ENCODE data around the gene PLEKHM3.

PLEKHM3 gene

GRCh38 chr2:207863345-207863744, 162.0 kb downstream of the PLEKHM3 start:
- H3K27ac Mint-ChIP-seq: no peak overlapping the region
- H3K4me3 Mint-ChIP-seq: no peak overlapping the region
- no peaks in the 10 kb centered on the region for H3K4me1 Mint-ChIP-seq
- ATAC-seq: no peak
- no peak for DNase-seq
- no peaks in the 10 kb centered on the region for H3K9me3 Mint-ChIP-seq
- H3K27me3 Mint-ChIP-seq: no peaks in the 10 kb centered on the region

- H3K4me1 Mint-ChIP-seq: no peaks in the 10 kb centered on the region
- H3K27me3 Mint-ChIP-seq: no peaks in the 10 kb centered on the region
- ATAC-seq: no peak
- DNase-seq: no peak
- H3K4me3 Mint-ChIP-seq: no peak overlapping the region
- no peak overlapping the region for H3K27ac Mint-ChIP-seq
- no peaks in the 10 kb centered on the region for H3K9me3 Mint-ChIP-seq
Observed at GRCh38 chr2:207861789-207862188, 163.5 kb downstream of the PLEKHM3 start.

DNA sequence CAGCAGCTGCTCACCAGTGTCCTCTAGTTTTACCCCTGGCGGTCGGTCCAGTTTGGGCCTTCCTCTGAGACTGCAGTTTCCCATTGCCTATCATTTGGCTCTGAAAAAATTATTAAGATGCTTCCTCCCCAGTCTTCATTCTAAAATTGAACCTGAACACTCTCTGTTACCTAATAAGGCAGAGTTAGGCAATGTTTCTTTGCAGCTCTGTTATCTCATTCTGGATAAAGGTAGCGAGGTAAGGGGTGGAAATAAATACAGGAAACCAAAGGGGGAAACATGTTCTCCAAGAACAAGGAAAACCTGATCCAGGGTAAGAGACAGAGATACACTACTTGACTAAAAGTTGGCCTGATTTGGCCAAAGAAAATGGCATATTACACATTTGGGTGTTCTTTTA, 164.6 kb downstream of the PLEKHM3 start:
- DNase-seq (no peak), ATAC-seq (no peak)
- no peaks in the 10 kb centered on the region for H3K9me3 Mint-ChIP-seq
- H3K4me3 Mint-ChIP-seq: no peak overlapping the region
- no peak overlapping the region for H3K27ac Mint-ChIP-seq
- H3K4me1 Mint-ChIP-seq: no peaks in the 10 kb centered on the region
- no peaks in the 10 kb centered on the region for H3K27me3 Mint-ChIP-seq

GRCh38 chr2:207855591-207855990, 169.7 kb downstream of the PLEKHM3 start:
- Mint-ChIP-seq H3K4me3 (no peak overlapping the region), H3K9me3 (no peaks in the 10 kb centered on the region), H3K4me1 (no peaks in the 10 kb centered on the region), H3K27ac (no peak overlapping the region), H3K27me3 (no peaks in the 10 kb centered on the region)
- ATAC-seq: no peak
- no peak for DNase-seq

DNA sequence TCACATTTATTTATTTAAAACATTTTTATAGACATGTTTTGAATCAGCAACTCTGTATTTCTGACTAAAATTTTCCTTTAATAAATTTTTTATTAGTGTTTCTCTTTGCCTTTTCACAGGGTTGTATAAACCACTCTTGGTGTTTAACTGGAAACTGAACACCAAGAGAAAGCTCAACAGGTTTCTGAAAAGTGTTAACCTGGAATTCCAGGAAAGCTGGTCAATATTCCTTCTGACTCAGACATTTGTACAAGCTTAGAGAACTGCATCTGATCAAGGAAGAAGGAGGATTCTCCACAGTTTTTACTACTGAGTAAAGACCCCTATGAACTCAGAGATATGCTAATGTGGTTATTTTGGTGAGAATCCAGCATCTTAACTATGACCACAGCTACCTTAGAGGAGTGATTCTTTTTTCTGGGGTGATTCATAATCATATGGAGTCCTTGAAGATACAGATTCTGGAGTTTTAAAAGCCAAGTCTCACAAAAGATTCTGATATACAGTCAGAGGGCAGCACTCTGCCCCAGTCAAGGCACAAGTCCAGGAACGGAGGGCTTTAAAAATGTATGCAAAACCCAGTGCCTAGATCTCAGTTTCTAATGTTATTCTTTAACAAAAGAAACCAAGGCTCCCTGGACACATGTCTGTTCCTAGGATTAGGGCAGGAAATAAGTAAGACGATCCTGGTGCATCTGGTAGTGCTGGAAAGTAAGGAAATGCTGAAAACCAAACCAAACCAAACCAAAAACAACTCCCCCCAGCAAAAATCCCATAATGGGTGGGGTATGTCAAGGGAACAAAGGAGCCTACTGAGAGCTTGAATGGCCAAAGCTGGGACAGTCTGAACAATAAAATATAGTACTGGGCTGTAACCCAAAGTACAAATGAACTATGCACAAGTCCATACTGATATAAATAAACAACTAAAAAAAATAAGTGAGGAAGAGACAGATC, 170.6 kb downstream of the PLEKHM3 start:
- Mint-ChIP-seq H3K9me3 (no peaks in the 10 kb centered on the region), H3K4me3 (no peak overlapping the region), H3K27ac (no peak overlapping the region), H3K4me1 (no peaks in the 10 kb centered on the region), H3K27me3 (no peaks in the 10 kb centered on the region)
- ATAC-seq (no peak), DNase-seq (no peak)

DNA sequence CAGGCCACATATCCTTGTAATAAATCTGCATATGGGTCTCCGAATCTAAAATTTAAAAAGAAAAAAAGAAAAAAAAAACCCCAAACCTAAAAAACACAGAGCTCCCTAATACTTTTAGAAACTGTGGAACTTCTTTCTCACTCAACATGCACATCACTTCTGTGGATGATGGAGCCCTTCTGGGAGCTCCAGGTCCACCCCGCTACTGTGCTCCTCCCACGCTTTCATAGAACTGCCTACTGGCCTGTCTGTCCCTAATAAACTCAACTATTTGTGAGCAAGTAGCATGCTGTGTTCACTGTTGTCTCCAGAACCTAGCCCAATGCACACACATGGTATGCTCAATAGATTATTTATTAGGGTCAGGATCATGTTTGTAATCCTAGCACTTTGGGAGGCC, 172.5 kb downstream of the PLEKHM3 start:
- no peaks in the 10 kb centered on the region for H3K27me3 Mint-ChIP-seq

GRCh38 chr2:207849443-207849842, 175.9 kb downstream of the PLEKHM3 start:
- ATAC-seq (no peak), DNase-seq (no peak)
- Mint-ChIP-seq H3K9me3 (no peaks in the 10 kb centered on the region), H3K27me3 (no peaks in the 10 kb centered on the region), H3K4me3 (no peak overlapping the region), H3K4me1 (peaks cover 12% of the 10 kb centered on the region), H3K27ac (no peak overlapping the region)

More for the DNA sequence above, 172.5 kb downstream of the PLEKHM3 start:
- H3K4me1 Mint-ChIP-seq: peaks cover 7% of the 10 kb centered on the region
- ATAC-seq (no peak), DNase-seq (no peak)
- peak overlapping the region in 1 of 2 donors; percentile 76 for H3K27ac Mint-ChIP-seq
- H3K4me3 Mint-ChIP-seq: no peak overlapping the region
- no peaks in the 10 kb centered on the region for H3K9me3 Mint-ChIP-seq

GRCh38 chr2:207848545-207848928, 176.8 kb downstream of the PLEKHM3 start:
- no peak overlapping the region for H3K4me3 Mint-ChIP-seq
- no peaks in the 10 kb centered on the region for H3K27me3 Mint-ChIP-seq
- no peak for DNase-seq

DNA sequence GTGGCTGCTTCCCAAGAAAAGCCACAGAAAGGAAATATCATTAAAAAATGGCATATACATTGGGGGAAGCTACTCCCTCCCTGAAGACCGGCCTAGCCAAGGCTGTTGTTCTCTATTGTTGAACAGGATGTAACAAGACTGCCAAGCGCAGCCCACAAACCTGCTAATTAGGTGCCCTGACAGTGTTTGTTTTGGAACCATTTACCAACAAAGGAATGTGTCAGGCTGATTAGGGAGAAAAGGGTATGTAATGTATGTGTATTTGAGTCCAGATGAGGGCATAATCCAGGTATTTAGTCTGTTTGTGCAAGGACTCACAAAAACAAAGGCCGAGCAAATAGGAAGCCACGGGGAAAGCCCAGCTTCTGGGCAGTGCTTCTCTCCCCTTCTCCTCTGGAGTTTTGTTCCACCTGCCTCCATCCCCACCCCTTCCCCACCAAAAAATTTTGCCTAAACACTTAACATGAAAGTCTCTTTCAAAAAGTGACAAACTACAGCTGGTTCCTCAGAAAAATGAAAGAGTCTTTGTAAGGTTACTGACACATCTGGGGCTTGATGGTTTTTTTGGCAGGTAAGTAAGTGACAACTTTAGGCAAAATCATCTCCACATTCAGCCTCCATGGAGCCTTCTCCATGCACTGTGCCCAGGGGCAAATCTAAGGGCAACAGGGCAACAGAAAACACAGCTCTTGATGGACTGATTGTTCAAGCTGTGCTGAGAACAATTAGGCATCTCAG, 177.4 kb downstream of the PLEKHM3 start:
- H3K27me3 Mint-ChIP-seq: no peaks in the 10 kb centered on the region
- no peak overlapping the region for H3K4me3 Mint-ChIP-seq
- ATAC-seq: no peak
- no peaks in the 10 kb centered on the region for H3K9me3 Mint-ChIP-seq
- H3K4me1 Mint-ChIP-seq: peaks cover 12% of the 10 kb centered on the region
- H3K27ac Mint-ChIP-seq: peak overlapping the region in 1 of 2 donors; percentile 57
- DNase-seq: no peak

More at GRCh38 chr2:207848545-207848928, 176.8 kb downstream of the PLEKHM3 start:
- Mint-ChIP-seq H3K27ac (no peak overlapping the region), H3K4me1 (peaks cover 12% of the 10 kb centered on the region), H3K9me3 (no peaks in the 10 kb centered on the region)
- no peak for ATAC-seq

DNA sequence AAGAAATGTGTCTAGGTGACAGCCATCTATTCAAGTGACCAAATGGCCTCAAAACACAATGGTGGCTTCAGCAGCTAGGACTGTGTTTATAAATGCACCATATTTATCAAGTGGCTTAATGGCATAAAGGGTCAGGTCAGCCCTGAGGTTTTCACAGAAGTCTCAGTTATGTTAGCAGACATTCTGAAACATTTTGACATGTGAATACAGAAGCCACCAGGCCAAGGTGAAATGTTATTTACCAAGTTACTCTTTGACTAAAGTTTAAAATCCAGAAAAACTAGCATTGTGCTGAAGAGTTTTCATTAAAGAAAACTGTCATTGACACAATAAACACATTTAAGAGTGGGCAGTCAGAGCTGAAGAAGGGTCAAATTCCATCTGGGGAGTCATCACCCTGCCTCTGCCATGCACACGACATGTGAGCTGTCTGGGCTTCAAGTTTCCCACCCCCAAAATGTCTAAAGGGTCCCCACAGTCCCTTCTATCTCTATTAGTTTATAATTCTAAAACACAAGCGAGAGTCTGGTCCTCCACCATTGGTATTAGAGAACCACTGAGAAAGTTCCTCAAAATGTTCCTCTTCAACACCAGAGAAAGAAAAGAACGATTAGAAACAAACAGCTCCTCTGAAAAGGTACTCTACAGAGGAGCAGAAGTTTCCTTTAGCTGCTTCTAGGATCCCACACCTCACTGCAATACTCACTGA, 178.1 kb downstream of the PLEKHM3 start:
- DNase-seq: no peak
- Mint-ChIP-seq H3K9me3 (no peaks in the 10 kb centered on the region), H3K27me3 (no peaks in the 10 kb centered on the region), H3K27ac (peak overlapping the region in 1 of 2 donors; percentile 57), H3K4me3 (no peak overlapping the region), H3K4me1 (peaks cover 12% of the 10 kb centered on the region)
- no peak for ATAC-seq

DNA sequence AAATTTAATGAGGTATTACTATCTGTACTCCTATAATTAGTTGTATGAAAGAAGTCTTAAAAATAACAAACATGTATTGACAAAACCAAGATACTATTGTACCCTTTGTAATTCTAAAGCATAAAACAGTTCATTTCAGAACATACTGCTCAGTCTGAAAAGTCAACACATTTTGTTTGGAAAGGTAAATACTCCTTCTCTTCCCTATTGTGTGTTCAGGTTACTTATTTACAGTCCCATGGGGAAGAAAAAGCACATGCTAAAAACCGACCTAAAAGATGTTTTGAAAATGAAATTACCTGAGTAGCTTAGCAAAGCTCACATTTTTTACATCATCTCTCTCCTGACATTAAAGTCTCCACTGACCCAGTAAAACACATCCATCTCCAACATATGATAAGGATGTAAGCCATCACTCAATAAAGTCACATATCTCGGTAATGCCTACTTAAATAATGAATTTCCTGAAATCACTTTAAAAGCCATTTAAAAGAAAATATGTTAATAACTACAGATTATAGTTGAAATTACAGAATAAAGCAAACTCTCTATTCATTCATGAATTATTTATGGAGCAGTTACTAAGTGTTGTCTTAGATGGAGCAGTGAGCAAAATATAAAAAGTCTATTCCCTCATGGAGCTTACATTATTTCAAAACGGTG, 180.0 kb downstream of the PLEKHM3 start:
- H3K27ac Mint-ChIP-seq: no peak overlapping the region
- peaks cover 12% of the 10 kb centered on the region for H3K4me1 Mint-ChIP-seq
- no peak overlapping the region for H3K4me3 Mint-ChIP-seq
- no peaks in the 10 kb centered on the region for H3K27me3 Mint-ChIP-seq
- no peak for DNase-seq
- no peaks in the 10 kb centered on the region for H3K9me3 Mint-ChIP-seq
- no peak for ATAC-seq

DNA sequence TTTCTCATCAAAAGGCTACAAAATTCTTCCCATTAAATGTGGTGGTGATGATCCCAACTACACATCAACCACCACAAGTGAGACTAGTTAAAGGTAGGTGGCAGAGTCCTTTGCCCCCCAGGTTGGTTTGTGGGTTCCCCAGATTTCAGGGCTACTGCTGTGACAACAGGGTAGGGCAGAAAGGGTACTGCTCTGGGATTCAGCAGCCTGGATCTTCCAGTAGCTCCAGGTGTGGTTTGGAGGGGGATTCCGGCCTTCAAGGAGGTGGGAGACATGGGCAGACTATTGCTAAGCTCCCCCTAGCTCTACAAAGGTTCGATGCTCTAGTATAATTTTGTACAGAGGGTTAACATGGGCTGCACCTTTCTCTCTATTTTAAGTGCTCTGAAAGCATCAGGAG, 180.7 kb downstream of the PLEKHM3 start:
- Mint-ChIP-seq H3K4me3 (no peak overlapping the region), H3K27ac (no peak overlapping the region), H3K4me1 (peaks cover 12% of the 10 kb centered on the region), H3K27me3 (no peaks in the 10 kb centered on the region), H3K9me3 (no peaks in the 10 kb centered on the region)
- no peak for DNase-seq
- no peak for ATAC-seq

DNA sequence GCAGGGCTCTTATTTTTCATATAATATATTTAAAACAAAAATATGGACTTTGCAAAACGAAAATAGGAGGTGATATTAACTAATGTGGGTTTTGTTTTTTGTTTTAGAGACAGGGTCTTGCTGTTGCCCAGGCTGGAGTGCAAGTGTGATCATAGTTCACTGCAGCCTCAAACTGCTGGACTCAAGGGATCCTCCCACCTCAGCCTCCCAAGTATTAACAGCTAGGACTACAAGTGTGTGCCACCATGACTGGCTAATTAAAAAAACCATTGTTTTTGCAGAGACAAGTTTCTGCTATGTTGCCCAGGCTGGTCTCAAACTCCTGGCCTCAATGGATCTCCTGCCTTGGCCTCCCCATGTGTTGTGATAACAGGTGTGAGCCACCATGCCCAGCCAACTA, 185.2 kb downstream of the PLEKHM3 start:
- DNase-seq: no peak
- Mint-ChIP-seq H3K4me3 (no peak overlapping the region), H3K27me3 (no peaks in the 10 kb centered on the region), H3K27ac (no peak overlapping the region), H3K9me3 (no peaks in the 10 kb centered on the region), H3K4me1 (no peaks in the 10 kb centered on the region)
- ATAC-seq: no peak

DNA sequence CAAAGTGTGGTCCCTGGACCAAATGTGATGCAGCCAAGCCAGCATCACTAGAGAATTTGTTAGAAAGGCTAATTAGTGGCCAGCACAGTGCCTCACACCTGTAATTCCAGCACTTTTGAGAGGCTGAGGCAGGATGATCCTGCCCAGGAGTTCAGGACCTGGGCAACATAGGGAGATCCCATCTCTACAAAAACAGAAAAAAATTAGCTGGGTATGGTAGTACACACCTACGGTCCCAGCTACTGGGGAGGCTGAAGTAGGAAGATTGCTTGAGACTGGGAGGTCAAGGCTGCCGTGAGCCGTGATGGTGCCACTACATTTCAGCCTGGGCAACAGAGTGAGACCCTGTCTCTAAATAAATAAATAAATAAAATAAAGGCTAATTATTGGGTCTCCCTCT, 185.8 kb downstream of the PLEKHM3 start:
- Mint-ChIP-seq H3K9me3 (no peaks in the 10 kb centered on the region), H3K27me3 (no peaks in the 10 kb centered on the region), H3K4me3 (no peak overlapping the region), H3K27ac (no peak overlapping the region), H3K4me1 (no peaks in the 10 kb centered on the region)
- DNase-seq (no peak), ATAC-seq (no peak)

GRCh38 chr2:207839028-207839427, 186.3 kb downstream of the PLEKHM3 start:
- H3K27ac Mint-ChIP-seq: no peak overlapping the region
- DNase-seq (no peak), ATAC-seq (no peak)
- H3K4me3 Mint-ChIP-seq: no peak overlapping the region
- no peaks in the 10 kb centered on the region for H3K27me3 Mint-ChIP-seq
- H3K4me1 Mint-ChIP-seq: no peaks in the 10 kb centered on the region
- H3K9me3 Mint-ChIP-seq: no peaks in the 10 kb centered on the region
